Heart right ventricle (tissue), 16 donors: ENCODE results near the gene MICALL2. TPM values are rescaled to one million over a fixed set of nuclear protein-coding genes. Genes with fewer than 3 reads are reported as not detected.

Experiments used
- ATAC-seq, 8 donors: fragments of 200-7000 bp; cut with Tn5 transposase; one replicate each; pipeline ENCODE4 v1.9.1; 2020; ENCODE audit warnings: mild to moderate bottlenecking in 8 of 8, moderate library complexity in 8 of 8, moderate number of reproducible peaks in 1 of 8
- DNase-seq, 2 donors: peaks; one replicate each; pipeline ENCODE4 v3.0.0-alpha.2; 2020
- H3K27ac ChIP-seq, 10 donors: fragments of 200-600 bp; sonication (generic) in 2 of 10; one replicate each; pipeline versions ENCODE4 v1.5.0 to v1.8.0; 2020 to 2022; ENCODE audit warnings: mild to moderate bottlenecking in 3 of 10
- H3K27me3 ChIP-seq, 7 donors: fragments of 200-600 bp; one replicate each; pipeline ENCODE4 v1.8.0; 2021 to 2022; ENCODE audit warnings: mild to moderate bottlenecking in 2 of 7
- H3K36me3 ChIP-seq, 9 donors: fragments of 200-600 bp; sonication (generic) in 1 of 9; one replicate each; pipeline versions ENCODE4 v1.5.0 to v1.8.0; 2020 to 2022; ENCODE audit warnings: mild to moderate bottlenecking in 2 of 9
- H3K4me1 ChIP-seq, 9 donors: fragments of 200-600 bp; sonication (generic) in 1 of 9; one replicate each; pipeline versions ENCODE4 v1.5.0 to v1.8.0; 2020 to 2022; ENCODE audit warnings: mild to moderate bottlenecking in 4 of 9
- H3K4me3 ChIP-seq, 10 donors: fragments of 200-600 bp; sonication (generic) in 2 of 10; one replicate each; pipeline versions ENCODE4 v1.5.0 to v1.8.0; 2020 to 2022; ENCODE audit warnings: mild to moderate bottlenecking in 7 of 10, moderate library complexity in 2 of 10
- H3K9me3 ChIP-seq, 11 donors: fragments of 200-600 bp in 10 of 11; sonication (generic) in 2 of 11; one replicate each; pipeline versions ENCODE4 v1.5.0 to v1.8.0; 2013 to 2022; ENCODE audit warnings: mild to moderate bottlenecking in 2 of 11, control low read depth in 1 of 11, moderate library complexity in 1 of 11
- WGBS, 2 donors: extraction: QIAGEN DNeasy Blood & Tissue Kit; methylation state at CpG; one replicate each; pipeline ENCODE4 v1.1.7; 2013; ENCODE audit warnings: inconsistent platforms in 1 of 2; 5-methylcytosine and 5-hydroxymethylcytosine counted together
- intact Hi-C, 10 donors: fragments of 100-400 bp; cut with DNase I; formaldehyde crosslinking; loops; one replicate each; pipeline versions ENCODE4 v1.11.1 to v1.14.2; 2022
- polyA plus RNA-seq, 2 donors: library from polyadenylated mRNA; stranded (reverse); fragments of 200-250 nt; gene quantifications; one replicate each; pipeline ENCODE4 v1.2.3, GENCODE V29; 2013
- total RNA-seq, 10 donors: library from RNA; stranded (reverse); fragmentation: NEBNext Ultra II Directional in 3 of 10; extraction: Animal tissue kit (Norgen Biotek cat#: 25700) in 3 of 10; gene quantifications; one replicate each; pipeline versions ENCODE4 v1.2.1 to v1.2.4, GENCODE V29; 2021 to 2023
- TF ChIP-seq, protein P1 (sequence below), 9 donors: fragments of 200-600 bp; sonication (generic) in 2 of 9; IDR thresholded peaks; one replicate each; pipeline versions ENCODE4 v1.5.0 to v1.8.0; 2021 to 2022; ENCODE audit warnings: antibody characterized with exemption in 9 of 9, mild to moderate bottlenecking in 5 of 9, moderate library complexity in 1 of 9
- donor health status: Arrhythmogenic right ventricular cardiomyopathy.
- donor health status: ischemic (EF 13 %, LVEDD 7.1; RV severe dilation, severe dysfunction).
- donor health status: healthy with polysubstance abuse.
- donor health status: DM: no; HTN: yes; CAD: no.
- donor health status: DM: no; HTN: no; CAD: no.
- donor health status: ischemic (EF 25% LVEDD 6.9; RV normal size, moderate dysfunction).
- donor health status: ischemic (EF 25% LVEDD 5.7; RV mildly dilated, moderate dysfunction).
- donor health status: healthy.
- donor health status: DM: yes; HTN: yes; CAD: no.
- donor health status: Ischemic cardiomyopathy.
- donor health status: ischemic (EF 35%, LVEDD 5.7; RV mildly dilated, moderate dysfunction).
- donor health status: nonischemic (EF 11% LVEDD 7.7; RV severe dilation, severe dysfunction).
- donor health status: DM: yes; HTN: yes; CAD: no.
- donor health status: PGD.
- donor health status: ischemic (EF 29% LVEDD 5.4; RV normal size, mild dysfunction).
- donor health status: nonischemic (EF 23%, LVEDD 6.1; RV moderate dilation, normal function).

The MICALL2 gene
- total and polyA plus RNA-seq, 12 donors: 4.6 to 38.3 (median 8.7) TPM

DNA sequence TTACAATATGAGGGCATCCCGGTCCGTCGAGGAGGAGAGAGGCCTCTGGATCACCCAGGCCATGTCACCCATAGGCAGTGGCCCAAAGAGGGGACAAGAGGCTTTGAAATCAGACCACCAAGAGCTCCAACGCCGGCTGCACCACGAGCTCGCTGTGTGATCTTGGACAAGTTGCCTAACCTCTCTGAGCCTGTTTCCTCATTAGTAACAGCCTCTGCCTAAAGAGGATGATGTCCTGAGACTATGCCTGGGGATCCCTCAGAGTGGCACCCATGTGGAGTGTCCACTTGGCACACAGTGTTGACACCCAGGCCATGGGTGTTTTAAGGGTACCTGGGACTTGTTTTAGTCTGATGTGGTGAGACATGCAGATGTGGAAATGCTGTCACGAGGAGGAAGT lies 50.8 kb downstream of the MICALL2 start:
- Histone ChIP-seq H3K27me3 (peaks cover 9 to 98% (median 83%) of the 10 kb centered on the region in 7 donors), H3K4me1 (peaks cover 0 to 19% (median 17%) of the 10 kb centered on the region in 9 donors), H3K36me3 (no peaks in the 10 kb centered on the region), H3K9me3 (no peaks in the 10 kb centered on the region), H3K27ac (no peak overlapping the region), H3K4me3 (no peak overlapping the region)
- WGBS, 2 donors: 81% methylated on average over 8 of the region's 8 CpGs
- TF ChIP-seq, protein P1, sequence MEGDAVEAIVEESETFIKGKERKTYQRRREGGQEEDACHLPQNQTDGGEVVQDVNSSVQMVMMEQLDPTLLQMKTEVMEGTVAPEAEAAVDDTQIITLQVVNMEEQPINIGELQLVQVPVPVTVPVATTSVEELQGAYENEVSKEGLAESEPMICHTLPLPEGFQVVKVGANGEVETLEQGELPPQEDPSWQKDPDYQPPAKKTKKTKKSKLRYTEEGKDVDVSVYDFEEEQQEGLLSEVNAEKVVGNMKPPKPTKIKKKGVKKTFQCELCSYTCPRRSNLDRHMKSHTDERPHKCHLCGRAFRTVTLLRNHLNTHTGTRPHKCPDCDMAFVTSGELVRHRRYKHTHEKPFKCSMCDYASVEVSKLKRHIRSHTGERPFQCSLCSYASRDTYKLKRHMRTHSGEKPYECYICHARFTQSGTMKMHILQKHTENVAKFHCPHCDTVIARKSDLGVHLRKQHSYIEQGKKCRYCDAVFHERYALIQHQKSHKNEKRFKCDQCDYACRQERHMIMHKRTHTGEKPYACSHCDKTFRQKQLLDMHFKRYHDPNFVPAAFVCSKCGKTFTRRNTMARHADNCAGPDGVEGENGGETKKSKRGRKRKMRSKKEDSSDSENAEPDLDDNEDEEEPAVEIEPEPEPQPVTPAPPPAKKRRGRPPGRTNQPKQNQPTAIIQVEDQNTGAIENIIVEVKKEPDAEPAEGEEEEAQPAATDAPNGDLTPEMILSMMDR (IDR thresholded peaks at IDR 0.05): no peak
- intact Hi-C loops: loop anchor here in 1 of 10 donors (10.0 kb wide), 1 partner anchor 184 kb away; no protein-coding TSS in a partner anchor
- no peak for ATAC-seq
- DNase-seq: no peak

DNA sequence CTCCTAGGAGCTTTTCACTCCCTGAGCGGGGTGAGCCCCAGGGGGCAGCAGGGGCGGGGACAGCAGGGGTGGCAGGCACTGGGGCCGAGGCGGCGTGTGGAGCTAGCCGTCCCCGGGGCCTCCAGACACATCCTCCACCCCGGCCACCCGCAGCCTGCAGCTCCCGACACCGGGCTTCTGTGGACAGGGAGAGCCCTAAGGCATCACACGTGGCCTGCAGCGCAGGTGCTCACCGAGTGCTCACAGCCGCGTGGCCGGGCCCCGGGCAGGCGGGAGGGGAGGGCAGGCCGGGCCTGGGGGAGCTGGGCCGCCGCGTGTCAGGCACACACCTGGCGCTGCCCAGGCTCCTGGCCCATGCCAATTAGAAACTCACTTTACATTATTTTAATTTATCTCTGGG lies 51.4 kb downstream of the MICALL2 start:
- no peak overlapping the region for H3K27ac ChIP-seq
- WGBS, 2 donors: 61 to 62% methylated on average over 24 of the region's 24 CpGs
- DNase-seq (no peak), ATAC-seq (no peak)
- no peaks in the 10 kb centered on the region for H3K36me3 ChIP-seq
- peaks cover 0 to 20% (median 16%) of the 10 kb centered on the region in 9 donors for H3K4me1 ChIP-seq
- peaks cover 0 to 2% (median 0%) of the 10 kb centered on the region in 11 donors for H3K9me3 ChIP-seq
- intact Hi-C loops: loop anchor here in 1 of 10 donors (10.0 kb wide), 1 partner anchor 183 kb away; no protein-coding TSS in a partner anchor
- TF ChIP-seq, protein P1 (IDR thresholded peaks at IDR 0.05): no peak
- no peak overlapping the region for H3K4me3 ChIP-seq
- peaks cover 9 to 98% (median 85%) of the 10 kb centered on the region in 7 donors for H3K27me3 ChIP-seq

DNA sequence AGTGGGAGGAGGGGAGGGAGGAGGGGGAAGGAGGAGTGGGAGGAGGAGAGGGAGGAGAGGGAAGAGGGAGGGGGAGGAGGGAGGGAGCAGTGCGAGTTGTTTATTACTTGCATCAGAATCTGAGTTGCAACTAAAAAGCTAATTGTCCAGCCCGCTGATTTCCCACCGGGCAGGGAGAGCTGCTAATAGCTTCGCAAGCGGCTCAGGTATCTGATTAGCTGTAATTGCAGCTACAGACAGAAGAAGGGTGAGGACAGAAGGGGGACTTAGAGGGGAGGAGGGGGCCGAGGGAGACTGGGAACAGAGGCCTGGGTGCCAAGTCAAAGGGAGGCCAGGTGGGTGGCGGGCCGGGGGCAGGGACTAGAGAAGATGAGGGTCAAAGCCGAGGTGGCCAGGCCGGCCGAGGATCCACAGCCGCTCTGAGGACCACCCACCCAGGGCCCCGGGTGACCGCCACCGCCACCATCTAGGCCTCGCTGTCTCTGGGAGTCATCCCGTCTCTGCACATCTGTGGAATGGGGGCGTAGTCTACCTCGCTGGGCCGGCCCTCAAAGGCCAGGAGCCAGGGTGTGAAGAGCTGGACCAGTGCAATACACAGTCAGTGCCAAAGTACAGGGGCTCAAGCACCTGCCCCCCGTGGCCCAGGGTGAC lies 54.2 kb downstream of the MICALL2 start:
- Histone ChIP-seq H3K4me1 (peaks cover 0 to 13% (median 10%) of the 10 kb centered on the region in 9 donors), H3K9me3 (peaks cover 0 to 18% (median 0%) of the 10 kb centered on the region in 11 donors), H3K27me3 (peaks cover 9 to 89% (median 83%) of the 10 kb centered on the region in 7 donors), H3K27ac (no peak overlapping the region), H3K4me3 (no peak overlapping the region), H3K36me3 (no peaks in the 10 kb centered on the region)
- ATAC-seq (no peak), DNase-seq (no peak)
- TF ChIP-seq, protein P1 (IDR thresholded peaks at IDR 0.05): no peak
- intact Hi-C loops: loop anchor here in 1 of 10 donors (10.0 kb wide), 1 partner anchor 180 kb away; no protein-coding TSS in a partner anchor
- 65% methylated on average over 21 of the region's 21 CpGs for WGBS, 2 donors

DNA sequence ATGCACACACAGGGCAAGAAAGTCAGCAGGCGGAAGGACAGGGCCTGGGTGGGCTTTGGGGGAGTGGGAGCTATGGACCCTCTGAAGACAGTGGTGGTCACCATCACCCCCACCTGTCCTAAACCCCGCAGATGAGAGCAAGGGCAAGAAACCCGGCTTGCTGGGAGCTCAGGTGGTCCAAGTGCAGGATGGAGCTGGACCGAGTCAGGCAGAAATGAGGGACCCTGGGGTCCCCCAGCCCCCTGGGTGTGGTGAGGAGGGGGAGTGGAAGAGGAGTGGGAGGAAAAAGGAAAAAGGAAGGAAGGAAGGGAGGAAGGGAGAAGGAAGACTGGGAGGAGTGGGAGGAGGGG lies 54.8 kb downstream of the MICALL2 start:
- Histone ChIP-seq H3K36me3 (no peaks in the 10 kb centered on the region), H3K9me3 (peaks cover 0 to 18% (median 0%) of the 10 kb centered on the region in 11 donors), H3K4me1 (peaks cover 0 to 13% (median 10%) of the 10 kb centered on the region in 9 donors), H3K4me3 (no peak overlapping the region), H3K27ac (no peak overlapping the region), H3K27me3 (peaks cover 9 to 84% (median 81%) of the 10 kb centered on the region in 7 donors)
- TF ChIP-seq, protein P1 (IDR thresholded peaks at IDR 0.05): no peak
- ATAC-seq (no peak), DNase-seq (no peak)
- intact Hi-C loops: loop anchor here in 1 of 10 donors (10.0 kb wide), 1 partner anchor 180 kb away; no protein-coding TSS in a partner anchor
- WGBS, 2 donors: 28 to 40% methylated on average over 4 of the region's 4 CpGs
